ENCODE data around the gene PTPRG. TPM values are rescaled to one million over a fixed set of nuclear protein-coding genes. Genes with fewer than 3 reads are reported as not detected.

PTPRG gene
- total and polyA plus RNA-seq, 2 experiments from 2014 or later = 8.5 to 34.9 TPM

DNA sequence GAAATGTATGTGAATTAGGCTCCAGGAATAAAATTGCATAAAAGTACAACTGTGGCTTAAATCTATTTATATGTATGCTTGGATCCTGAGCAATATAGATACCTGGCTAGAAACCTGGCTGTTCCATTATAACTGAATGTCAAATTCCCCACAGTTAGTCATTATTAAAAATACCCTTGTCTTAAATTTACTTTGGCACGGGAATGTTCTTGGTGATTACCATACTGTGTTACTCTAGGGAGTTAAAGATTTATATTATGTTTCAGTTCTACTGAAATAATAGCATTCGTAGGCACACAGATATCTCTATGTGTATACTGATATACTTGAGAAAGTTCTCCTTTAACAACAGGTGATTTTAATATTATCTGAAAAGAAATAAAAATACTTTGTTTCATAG lies 394.1 kb downstream of the PTPRG start:
- Histone ChIP-seq H3K9me2 (replicated peaks; ENCODE audit: insufficient read depth) (no peaks in the 10 kb centered on the region), H4K20me1 (ENCODE audit: insufficient read depth, poor library complexity, severe bottlenecking) (no peaks in the 10 kb centered on the region), H3K79me2 (no peaks in the 10 kb centered on the region), H3K4me2 (no peak overlapping the region), H3K36me3 (replicated peaks; ENCODE audit: insufficient read depth, low read depth) (no peaks in the 10 kb centered on the region), H3K4me3 (no peak overlapping the region), H3K4me1 (ENCODE audit: insufficient read depth) (no peaks in the 10 kb centered on the region), H3K27ac (no peak overlapping the region), H2AFZ (no peak overlapping the region), H3K9me3 (ENCODE audit: low read depth) (no peaks in the 10 kb centered on the region), H3K27me3 (no peaks in the 10 kb centered on the region)
- no peak for TF ChIP-seq EZH2 (IDR thresholded peaks at IDR 0.05; ENCODE audit: borderline replicate concordance)
- TF ChIP-seq, protein P1, sequence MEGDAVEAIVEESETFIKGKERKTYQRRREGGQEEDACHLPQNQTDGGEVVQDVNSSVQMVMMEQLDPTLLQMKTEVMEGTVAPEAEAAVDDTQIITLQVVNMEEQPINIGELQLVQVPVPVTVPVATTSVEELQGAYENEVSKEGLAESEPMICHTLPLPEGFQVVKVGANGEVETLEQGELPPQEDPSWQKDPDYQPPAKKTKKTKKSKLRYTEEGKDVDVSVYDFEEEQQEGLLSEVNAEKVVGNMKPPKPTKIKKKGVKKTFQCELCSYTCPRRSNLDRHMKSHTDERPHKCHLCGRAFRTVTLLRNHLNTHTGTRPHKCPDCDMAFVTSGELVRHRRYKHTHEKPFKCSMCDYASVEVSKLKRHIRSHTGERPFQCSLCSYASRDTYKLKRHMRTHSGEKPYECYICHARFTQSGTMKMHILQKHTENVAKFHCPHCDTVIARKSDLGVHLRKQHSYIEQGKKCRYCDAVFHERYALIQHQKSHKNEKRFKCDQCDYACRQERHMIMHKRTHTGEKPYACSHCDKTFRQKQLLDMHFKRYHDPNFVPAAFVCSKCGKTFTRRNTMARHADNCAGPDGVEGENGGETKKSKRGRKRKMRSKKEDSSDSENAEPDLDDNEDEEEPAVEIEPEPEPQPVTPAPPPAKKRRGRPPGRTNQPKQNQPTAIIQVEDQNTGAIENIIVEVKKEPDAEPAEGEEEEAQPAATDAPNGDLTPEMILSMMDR (IDR thresholded peaks at IDR 0.05; ENCODE audit: poor library complexity) = no peak
- 89% methylated on average over 2 of the region's 2 CpGs for WGBS (ENCODE audit: low lambda C conversion rate, missing lambda C conversion rate)
- no peak for DNase-seq (ENCODE audit: low spot score)

DNA sequence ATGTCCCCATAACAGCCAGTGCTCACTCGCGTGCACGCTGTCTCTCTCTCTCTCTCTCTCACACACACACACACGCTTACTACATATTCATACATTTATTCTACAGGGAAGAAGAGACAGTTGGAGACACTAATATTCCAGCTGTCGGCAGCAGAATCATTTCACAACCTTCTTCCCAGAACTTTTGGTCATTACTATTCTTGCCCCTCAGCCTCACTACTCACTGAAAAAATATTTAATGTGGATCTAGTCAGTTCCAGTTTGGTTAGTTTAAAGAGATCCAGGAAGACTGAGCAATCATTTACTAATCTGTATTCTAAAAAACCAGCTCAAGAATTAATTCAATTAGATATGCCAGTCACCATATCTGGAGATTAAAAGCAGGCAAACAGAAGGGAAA lies 394.9 kb downstream of the PTPRG start:
- Histone ChIP-seq H3K9me2 (replicated peaks; ENCODE audit: insufficient read depth) (no peaks in the 10 kb centered on the region), H4K20me1 (ENCODE audit: insufficient read depth, poor library complexity, severe bottlenecking) (no peaks in the 10 kb centered on the region), H3K27ac (no peak overlapping the region), H3K79me2 (no peaks in the 10 kb centered on the region), H3K4me1 (ENCODE audit: insufficient read depth) (no peaks in the 10 kb centered on the region), H3K4me2 (no peak overlapping the region), H3K4me3 (no peak overlapping the region), H3K27me3 (no peaks in the 10 kb centered on the region), H2AFZ (no peak overlapping the region), H3K36me3 (replicated peaks; ENCODE audit: insufficient read depth, low read depth) (no peaks in the 10 kb centered on the region), H3K9me3 (ENCODE audit: low read depth) (no peaks in the 10 kb centered on the region)
- no peak for DNase-seq (ENCODE audit: low spot score)
- 94% methylated on average over 5 of the region's 5 CpGs for WGBS (ENCODE audit: low lambda C conversion rate, missing lambda C conversion rate)
- TF ChIP-seq, protein P1 (IDR thresholded peaks at IDR 0.05; ENCODE audit: poor library complexity) = no peak
- TF ChIP-seq EZH2 (IDR thresholded peaks at IDR 0.05; ENCODE audit: borderline replicate concordance) (no peak), EZH2phosphoT487 (IDR thresholded peaks at IDR 0.05; ENCODE audit: low read depth, severe bottlenecking, unreplicated experiment) (no peak)

DNA sequence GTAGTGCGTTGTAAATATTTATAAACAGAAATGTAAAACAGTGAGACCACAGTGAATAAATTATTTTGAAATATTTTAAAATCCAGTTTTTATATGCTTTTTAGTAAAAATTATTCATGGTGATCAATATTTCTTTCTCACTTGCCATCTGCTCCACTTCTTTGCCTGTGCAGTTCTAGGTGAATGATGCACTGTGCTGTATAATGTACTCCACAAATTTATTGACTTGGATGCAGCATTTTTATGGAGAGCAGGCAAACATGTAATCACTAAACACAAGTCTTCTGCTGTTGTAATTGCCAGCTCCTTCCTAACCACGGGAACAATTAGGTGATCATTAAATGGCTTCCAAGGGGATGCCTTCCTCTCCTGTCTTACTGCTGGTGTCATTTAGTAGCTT lies 395.9 kb downstream of the PTPRG start:
- Histone ChIP-seq H3K36me3 (replicated peaks; ENCODE audit: insufficient read depth, low read depth) (no peaks in the 10 kb centered on the region), H3K4me3 (no peak overlapping the region), H3K4me1 (ENCODE audit: insufficient read depth) (no peaks in the 10 kb centered on the region), H3K9me3 (ENCODE audit: low read depth) (no peaks in the 10 kb centered on the region), H3K4me2 (no peak overlapping the region), H3K27me3 (no peaks in the 10 kb centered on the region), H3K79me2 (no peaks in the 10 kb centered on the region), H2AFZ (no peak overlapping the region), H3K9me2 (replicated peaks; ENCODE audit: insufficient read depth) (no peaks in the 10 kb centered on the region), H4K20me1 (ENCODE audit: insufficient read depth, poor library complexity, severe bottlenecking) (no peaks in the 10 kb centered on the region), H3K27ac (no peak overlapping the region)
- DNase-seq (ENCODE audit: low spot score) = no peak
- 79% methylated on average over 2 of the region's 2 CpGs for WGBS (ENCODE audit: low lambda C conversion rate, missing lambda C conversion rate)
- no peak for TF ChIP-seq EZH2 (IDR thresholded peaks at IDR 0.05; ENCODE audit: borderline replicate concordance)
- TF ChIP-seq, protein P1 (IDR thresholded peaks at IDR 0.05; ENCODE audit: poor library complexity) = no peak
- no peak for TF ChIP-seq EZH2phosphoT487 (IDR thresholded peaks at IDR 0.05; ENCODE audit: low read depth, severe bottlenecking, unreplicated experiment)

DNA sequence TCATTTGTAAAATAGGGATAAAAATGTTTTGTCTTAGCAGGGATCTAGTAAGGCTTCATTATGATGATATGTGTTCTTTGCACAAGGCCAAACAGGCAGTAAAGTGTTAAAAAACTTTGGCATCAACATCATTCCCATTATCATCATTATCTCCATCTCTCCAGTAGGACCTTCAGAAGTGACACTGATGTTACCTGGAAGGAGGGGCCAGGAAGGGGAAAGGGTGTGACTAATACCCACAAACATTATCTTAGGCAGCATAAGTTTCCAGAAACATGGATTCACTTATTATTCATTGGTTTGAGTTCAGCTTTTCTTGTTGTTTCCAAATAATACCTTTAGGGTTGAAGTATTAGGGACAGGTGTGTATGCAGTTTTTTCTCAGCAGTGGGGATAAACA lies 399.6 kb downstream of the PTPRG start:
- H3K27ac ChIP-seq = no peak overlapping the region
- H3K4me3 ChIP-seq = no peak overlapping the region
- H2AFZ ChIP-seq = no peak overlapping the region
- H4K20me1 ChIP-seq (ENCODE audit: insufficient read depth, poor library complexity, severe bottlenecking) = peaks cover 4% of the 10 kb centered on the region
- H3K79me2 ChIP-seq = peaks cover 2% of the 10 kb centered on the region
- no peaks in the 10 kb centered on the region for H3K4me1 ChIP-seq (ENCODE audit: insufficient read depth)
- DNase-seq (ENCODE audit: low spot score) = no peak
- TF ChIP-seq EZH2 (IDR thresholded peaks at IDR 0.05; ENCODE audit: borderline replicate concordance) (no peak), EZH2phosphoT487 (IDR thresholded peaks at IDR 0.05; ENCODE audit: low read depth, severe bottlenecking, unreplicated experiment) (no peak)
- TF ChIP-seq, protein P1 (IDR thresholded peaks at IDR 0.05; ENCODE audit: poor library complexity) = no peak
- no peaks in the 10 kb centered on the region for H3K9me3 ChIP-seq (ENCODE audit: low read depth)
- H3K4me2 ChIP-seq = no peak overlapping the region
- H3K36me3 ChIP-seq (replicated peaks; ENCODE audit: insufficient read depth, low read depth) = no peaks in the 10 kb centered on the region
- no peaks in the 10 kb centered on the region for H3K27me3 ChIP-seq
- no peaks in the 10 kb centered on the region for H3K9me2 ChIP-seq (replicated peaks; ENCODE audit: insufficient read depth)
